ENCODE results near the gene HES2.
"Not testable (repeated sequence)": the region's sequence is repeated elsewhere in the genome, so short reads cannot be mapped to it uniquely, and the experiment has no call there.

Gene HES2

DNA sequence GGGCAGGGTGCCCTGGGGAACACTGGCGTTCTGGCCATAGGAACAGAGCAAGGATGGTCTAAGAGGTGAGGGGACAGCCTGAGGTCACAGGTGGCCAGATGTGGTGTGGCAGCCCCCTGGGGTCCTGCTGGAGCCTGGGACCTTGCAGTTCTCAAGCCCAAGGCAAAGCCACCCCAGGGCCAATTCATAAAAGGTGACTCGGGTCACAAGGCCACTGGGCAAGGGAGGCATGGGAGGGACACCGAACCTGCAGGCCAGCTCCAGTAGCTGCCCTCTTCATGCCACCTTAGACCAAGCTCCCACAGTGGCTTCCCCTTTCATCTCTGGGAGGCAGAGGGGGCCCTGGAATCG lies 26.9 kb upstream of the HES2 start:
- H3K4me3 ChIP-seq (ENCODE audit: insufficient read depth in 1 of 2, low read depth in 1 of 2, low read length in 2 of 2): no peak overlapping the region
- H4K91ac ChIP-seq (ENCODE audit: low read length): no peak overlapping the region
- H2BK12ac ChIP-seq (ENCODE audit: low read length in 2 of 2): no peak overlapping the region
- no peak for DNase-seq
- H3K4me2 ChIP-seq (ENCODE audit: low read length, poor library complexity, severe bottlenecking): no peak overlapping the region
- H2BK5ac ChIP-seq (ENCODE audit: low read depth, low read length, poor library complexity, severe bottlenecking): no peak overlapping the region
- WGBS: 70% methylated on average over 4 of the region's 4 CpGs
- H3K79me1 ChIP-seq (replicated peaks; ENCODE audit: low read length, poor library complexity, severe bottlenecking): no peaks in the 10 kb centered on the region
- no peaks in the 10 kb centered on the region for H3K9me3 ChIP-seq (ENCODE audit: control insufficient read depth, low read length)
- H3K14ac ChIP-seq (ENCODE audit: low read length in 2 of 2): no peak overlapping the region
- no peak overlapping the region for H3K27ac ChIP-seq (ENCODE audit: low read length, poor library complexity, severe bottlenecking)
- no peak overlapping the region for H3K18ac ChIP-seq (ENCODE audit: low read depth in 1 of 2, low read length in 2 of 2)
- H2BK120ac ChIP-seq (ENCODE audit: low read depth, low read length): no peak overlapping the region
- H3K27me3 ChIP-seq (ENCODE audit: control insufficient read depth in 1 of 2, insufficient read depth in 1 of 2, low read length in 2 of 2): peaks cover 63 to 79% of the 10 kb centered on the region in 2 experiments
- H2AK5ac ChIP-seq (ENCODE audit: low read length, severe bottlenecking): no peak overlapping the region
- no peak overlapping the region for H3K23ac ChIP-seq (ENCODE audit: low read length in 2 of 2)
- H3K4ac ChIP-seq (ENCODE audit: low read depth in 1 of 2, low read length in 2 of 2): no peak overlapping the region
- no peak overlapping the region for H3K9ac ChIP-seq (ENCODE audit: low read length)
- H2AFZ ChIP-seq (ENCODE audit: low read depth, low read length): no peak overlapping the region
- H3K36me3 ChIP-seq (ENCODE audit: control insufficient read depth in 1 of 2, insufficient read depth in 2 of 2, low read depth in 1 of 2, low read length in 2 of 2): no peaks in the 10 kb centered on the region
- no peak overlapping the region for H4K8ac ChIP-seq (ENCODE audit: low read length)
- no peak overlapping the region for H2BK15ac ChIP-seq (ENCODE audit: low read depth, poor library complexity, severe bottlenecking)
- H3K4me1 ChIP-seq (ENCODE audit: control insufficient read depth, insufficient read depth, low read depth, low read length): peaks cover 24% of the 10 kb centered on the region

DNA sequence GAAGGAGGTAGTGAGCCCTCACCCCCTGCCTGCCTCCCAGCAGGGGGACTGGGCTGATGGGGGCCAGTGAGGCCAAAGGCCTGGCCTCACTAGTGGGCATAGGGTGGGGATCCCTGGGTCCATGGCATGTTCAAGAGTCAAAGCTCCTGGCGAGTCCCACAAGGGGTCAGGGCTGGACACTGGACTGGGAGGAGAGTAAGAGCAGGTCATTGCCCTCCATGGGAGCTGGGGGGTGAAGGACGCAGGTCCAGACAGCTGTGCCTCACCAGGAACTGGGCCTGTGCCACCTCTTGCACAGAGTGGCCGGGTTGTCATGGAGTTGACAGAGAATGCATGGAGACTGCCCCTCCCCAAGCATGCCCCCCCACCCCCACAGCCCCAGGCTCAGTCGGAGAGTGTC lies 26.2 kb upstream of the HES2 start:
- H2BK5ac ChIP-seq (ENCODE audit: low read depth, low read length, poor library complexity, severe bottlenecking); H2AFZ ChIP-seq (ENCODE audit: low read depth, low read length); H2BK120ac ChIP-seq (ENCODE audit: low read depth, low read length); H3K27ac ChIP-seq (ENCODE audit: low read length, poor library complexity, severe bottlenecking); H2BK12ac ChIP-seq (ENCODE audit: low read length in 2 of 2); H3K79me1 ChIP-seq (replicated peaks; ENCODE audit: low read length, poor library complexity, severe bottlenecking); H3K14ac ChIP-seq (ENCODE audit: low read length in 2 of 2); H3K18ac ChIP-seq (ENCODE audit: low read depth in 1 of 2, low read length in 2 of 2); H3K9me3 ChIP-seq (ENCODE audit: control insufficient read depth, low read length); H3K4me3 ChIP-seq (ENCODE audit: insufficient read depth in 1 of 2, low read depth in 1 of 2, low read length in 2 of 2); H3K4ac ChIP-seq (ENCODE audit: low read depth in 1 of 2, low read length in 2 of 2); H4K8ac ChIP-seq (ENCODE audit: low read length); H2AK5ac ChIP-seq (ENCODE audit: low read length, severe bottlenecking); H3K23ac ChIP-seq (ENCODE audit: low read length in 2 of 2); H3K4me2 ChIP-seq (ENCODE audit: low read length, poor library complexity, severe bottlenecking); H3K36me3 ChIP-seq (ENCODE audit: control insufficient read depth in 1 of 2, insufficient read depth in 2 of 2, low read depth in 1 of 2, low read length in 2 of 2); DNase-seq; H3K9ac ChIP-seq (ENCODE audit: low read length); H2BK15ac ChIP-seq (ENCODE audit: low read depth, poor library complexity, severe bottlenecking); H4K91ac ChIP-seq (ENCODE audit: low read length): not testable (repeated sequence)
- Histone ChIP-seq H3K4me1 (ENCODE audit: control insufficient read depth, insufficient read depth, low read depth, low read length) (peaks cover 24% of the 10 kb centered on the region), H3K27me3 (ENCODE audit: control insufficient read depth in 1 of 2, insufficient read depth in 1 of 2, low read length in 2 of 2) (peaks cover 63 to 79% of the 10 kb centered on the region in 2 experiments)
- 94% methylated on average over 2 of the region's 4 CpGs for WGBS

DNA sequence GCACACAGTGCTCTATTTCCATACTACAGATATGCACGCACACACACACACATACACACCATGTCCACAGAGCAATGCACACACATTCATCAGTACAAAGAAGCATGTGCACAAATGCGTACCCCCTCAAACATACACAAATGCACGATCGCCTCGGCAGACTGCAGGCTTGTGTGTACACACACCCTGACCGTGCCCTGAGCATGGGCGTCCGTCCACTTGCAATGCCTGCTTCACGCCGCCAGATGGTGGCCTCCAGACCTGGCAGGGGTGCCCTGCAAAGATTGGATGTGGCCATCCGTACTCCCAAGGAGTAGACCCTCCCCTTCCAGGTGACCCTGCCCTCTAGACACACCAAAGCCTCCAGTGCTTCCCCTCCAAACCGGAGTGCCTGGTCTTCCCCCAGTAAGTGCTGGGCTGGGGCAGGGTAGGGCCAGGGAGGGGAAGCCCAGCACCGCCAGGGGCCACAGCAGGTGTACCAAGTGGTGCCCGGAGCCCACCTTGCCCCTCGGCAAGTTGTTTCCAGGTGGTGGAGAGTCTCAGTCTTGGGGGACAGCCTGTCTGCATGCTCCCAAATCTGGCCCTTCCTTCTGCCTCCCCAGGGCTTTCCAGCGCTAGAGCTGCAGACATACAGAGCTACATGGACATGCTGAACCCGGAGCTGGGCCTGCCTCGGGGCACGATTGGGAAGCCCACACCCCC lies 25.5 kb upstream of the HES2 start:
- no peak overlapping the region for H3K4me2 ChIP-seq (ENCODE audit: low read length, poor library complexity, severe bottlenecking)
- no peaks in the 10 kb centered on the region for H3K36me3 ChIP-seq (ENCODE audit: control insufficient read depth in 1 of 2, insufficient read depth in 2 of 2, low read depth in 1 of 2, low read length in 2 of 2)
- H3K27ac ChIP-seq (ENCODE audit: low read length, poor library complexity, severe bottlenecking): no peak overlapping the region
- no peak overlapping the region for H2AFZ ChIP-seq (ENCODE audit: low read depth, low read length)
- H3K4me1 ChIP-seq (ENCODE audit: control insufficient read depth, insufficient read depth, low read depth, low read length): peaks cover 30% of the 10 kb centered on the region
- H3K18ac ChIP-seq (ENCODE audit: low read depth in 1 of 2, low read length in 2 of 2): no peak overlapping the region
- no peak overlapping the region for H3K4me3 ChIP-seq (ENCODE audit: insufficient read depth in 1 of 2, low read depth in 1 of 2, low read length in 2 of 2)
- H3K79me1 ChIP-seq (replicated peaks; ENCODE audit: low read length, poor library complexity, severe bottlenecking): no peaks in the 10 kb centered on the region
- H4K91ac ChIP-seq (ENCODE audit: low read length): no peak overlapping the region
- peak; percentile 29 for DNase-seq
- peaks cover 58 to 74% of the 10 kb centered on the region in 2 experiments for H3K27me3 ChIP-seq (ENCODE audit: control insufficient read depth in 1 of 2, insufficient read depth in 1 of 2, low read length in 2 of 2)
- no peak overlapping the region for H2BK5ac ChIP-seq (ENCODE audit: low read depth, low read length, poor library complexity, severe bottlenecking)
- H4K8ac ChIP-seq (ENCODE audit: low read length): no peak overlapping the region
- H3K9me3 ChIP-seq (ENCODE audit: control insufficient read depth, low read length): no peaks in the 10 kb centered on the region
- H2AK5ac ChIP-seq (ENCODE audit: low read length, severe bottlenecking): no peak overlapping the region
- H2BK15ac ChIP-seq (ENCODE audit: low read depth, poor library complexity, severe bottlenecking): no peak overlapping the region
- H3K4ac ChIP-seq (ENCODE audit: low read depth in 1 of 2, low read length in 2 of 2): no peak overlapping the region
- WGBS: 66% methylated on average over 12 of the region's 19 CpGs
- H3K14ac ChIP-seq (ENCODE audit: low read length in 2 of 2): no peak overlapping the region
- no peak overlapping the region for H2BK120ac ChIP-seq (ENCODE audit: low read depth, low read length)
- no peak overlapping the region for H3K9ac ChIP-seq (ENCODE audit: low read length)
- no peak overlapping the region for H3K23ac ChIP-seq (ENCODE audit: low read length in 2 of 2)
- H2BK12ac ChIP-seq (ENCODE audit: low read length in 2 of 2): no peak overlapping the region

DNA sequence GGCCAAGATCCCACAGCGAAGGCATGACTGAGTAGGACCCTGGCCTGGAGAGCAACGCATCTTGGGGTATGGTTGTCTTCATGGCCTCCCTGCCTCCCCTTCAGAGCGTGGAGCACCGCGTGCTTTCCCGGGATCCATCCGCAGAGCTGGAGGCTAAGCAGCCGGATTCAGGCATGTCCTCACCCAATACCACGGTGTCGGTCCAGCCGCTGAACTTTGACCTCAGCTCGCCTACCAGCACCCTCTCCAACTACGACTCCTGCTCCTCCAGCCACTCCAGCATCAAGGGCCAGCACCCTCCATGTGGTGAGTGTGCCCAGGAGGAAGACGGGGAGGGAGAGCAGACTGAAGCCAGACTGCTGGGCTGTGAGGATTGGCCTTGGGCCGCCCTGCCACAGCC lies 24.7 kb upstream of the HES2 start:
- Histone ChIP-seq H3K9me3 (ENCODE audit: control insufficient read depth, low read length) (no peaks in the 10 kb centered on the region), H2BK12ac (ENCODE audit: low read length in 2 of 2) (no peak overlapping the region), H3K4me1 (ENCODE audit: control insufficient read depth, insufficient read depth, low read depth, low read length) (peaks cover 35% of the 10 kb centered on the region), H3K79me1 (replicated peaks; ENCODE audit: low read length, poor library complexity, severe bottlenecking) (no peaks in the 10 kb centered on the region), H2BK120ac (ENCODE audit: low read depth, low read length) (no peak overlapping the region), H3K4ac (ENCODE audit: low read depth in 1 of 2, low read length in 2 of 2) (no peak overlapping the region), H2BK5ac (ENCODE audit: low read depth, low read length, poor library complexity, severe bottlenecking) (no peak overlapping the region), H3K18ac (ENCODE audit: low read depth in 1 of 2, low read length in 2 of 2) (no peak overlapping the region), H3K4me2 (ENCODE audit: low read length, poor library complexity, severe bottlenecking) (no peak overlapping the region), H3K27ac (ENCODE audit: low read length, poor library complexity, severe bottlenecking) (no peak overlapping the region), H3K27me3 (ENCODE audit: control insufficient read depth in 1 of 2, insufficient read depth in 1 of 2, low read length in 2 of 2) (peaks cover 50 to 69% of the 10 kb centered on the region in 2 experiments), H2AK5ac (ENCODE audit: low read length, severe bottlenecking) (no peak overlapping the region), H4K8ac (ENCODE audit: low read length) (no peak overlapping the region), H2AFZ (ENCODE audit: low read depth, low read length) (no peak overlapping the region), H3K23ac (ENCODE audit: low read length in 2 of 2) (no peak overlapping the region), H3K14ac (ENCODE audit: low read length in 2 of 2) (no peak overlapping the region), H2BK15ac (ENCODE audit: low read depth, poor library complexity, severe bottlenecking) (no peak overlapping the region), H3K4me3 (ENCODE audit: insufficient read depth in 1 of 2, low read depth in 1 of 2, low read length in 2 of 2) (no peak overlapping the region), H4K91ac (ENCODE audit: low read length) (no peak overlapping the region), H3K36me3 (ENCODE audit: control insufficient read depth in 1 of 2, insufficient read depth in 2 of 2, low read depth in 1 of 2, low read length in 2 of 2) (no peaks in the 10 kb centered on the region), H3K9ac (ENCODE audit: low read length) (no peak overlapping the region)
- WGBS: 98% methylated on average over 11 of the region's 15 CpGs
- DNase-seq: no peak
